DOHH2 (cell line): ENCODE data around the gene NFU1.

Source experiments
- CTCF ChIP-seq: fragments of 200-600 bp; sonication (generic); IDR thresholded peaks from one replicate; pipeline ENCODE4 v1.5.1; 2014; ENCODE audit warnings: antibody characterized with exemption, mild to moderate bottlenecking, low read depth, low read length; ENCODE audit not compliant: poor library complexity, severe bottlenecking
- EZH2phosphoT487 ChIP-seq: fragments of 200-600 bp; sonication (generic); IDR thresholded peaks from 2 replicates; pipeline ENCODE4 v1.6.1; 2017; ENCODE audit warnings: borderline replicate concordance, mild to moderate bottlenecking, antibody characterized with exemption, low read length, moderate library complexity, mixed read lengths

GRCh38 chr2:69483024-69483423, 45.8 kb upstream of the NFU1 start:
- TF ChIP-seq CTCF, result no peak
- TF ChIP-seq EZH2phosphoT487, result no peak
